ENCODE data around the gene KLF11.

DNA sequence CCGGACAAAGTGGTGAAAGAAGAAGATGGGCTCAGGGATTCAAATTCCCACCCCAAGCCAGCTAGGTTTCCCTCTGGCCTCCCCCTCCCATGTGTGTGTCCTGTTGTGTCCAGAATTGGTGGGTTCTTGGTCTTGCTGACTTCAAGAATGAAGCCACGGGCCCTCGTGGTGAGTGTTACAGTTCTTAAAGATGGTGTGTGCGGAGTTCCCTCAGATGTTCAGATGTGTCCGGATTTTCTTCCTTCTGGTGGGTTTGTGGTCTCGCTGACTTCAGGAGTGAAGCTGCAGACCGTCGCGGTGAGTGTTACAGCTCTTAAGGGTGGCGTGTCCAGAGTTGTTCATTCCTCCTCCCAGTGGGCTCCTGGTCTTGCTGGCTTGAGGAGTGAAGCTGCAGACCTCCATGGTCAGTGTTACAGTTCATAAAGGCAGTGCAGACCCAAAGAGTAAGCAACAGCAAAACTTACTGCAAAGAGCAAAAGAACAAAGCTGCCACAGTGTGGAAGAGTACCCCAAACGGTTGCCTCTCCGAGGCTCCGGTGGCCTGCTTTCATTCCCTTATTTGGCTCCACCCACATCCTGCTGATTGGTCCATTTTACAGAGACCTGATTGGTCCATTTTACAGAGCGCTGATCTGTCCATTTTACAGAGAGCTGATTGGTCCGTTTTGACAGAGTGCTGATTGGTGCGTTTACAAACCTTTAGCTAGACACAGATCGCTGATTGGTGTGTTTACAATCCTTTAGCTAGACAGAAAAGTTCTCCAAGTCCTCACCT is 37.7 kb upstream of the KLF11 start:
- TF ChIP-seq, protein P1, sequence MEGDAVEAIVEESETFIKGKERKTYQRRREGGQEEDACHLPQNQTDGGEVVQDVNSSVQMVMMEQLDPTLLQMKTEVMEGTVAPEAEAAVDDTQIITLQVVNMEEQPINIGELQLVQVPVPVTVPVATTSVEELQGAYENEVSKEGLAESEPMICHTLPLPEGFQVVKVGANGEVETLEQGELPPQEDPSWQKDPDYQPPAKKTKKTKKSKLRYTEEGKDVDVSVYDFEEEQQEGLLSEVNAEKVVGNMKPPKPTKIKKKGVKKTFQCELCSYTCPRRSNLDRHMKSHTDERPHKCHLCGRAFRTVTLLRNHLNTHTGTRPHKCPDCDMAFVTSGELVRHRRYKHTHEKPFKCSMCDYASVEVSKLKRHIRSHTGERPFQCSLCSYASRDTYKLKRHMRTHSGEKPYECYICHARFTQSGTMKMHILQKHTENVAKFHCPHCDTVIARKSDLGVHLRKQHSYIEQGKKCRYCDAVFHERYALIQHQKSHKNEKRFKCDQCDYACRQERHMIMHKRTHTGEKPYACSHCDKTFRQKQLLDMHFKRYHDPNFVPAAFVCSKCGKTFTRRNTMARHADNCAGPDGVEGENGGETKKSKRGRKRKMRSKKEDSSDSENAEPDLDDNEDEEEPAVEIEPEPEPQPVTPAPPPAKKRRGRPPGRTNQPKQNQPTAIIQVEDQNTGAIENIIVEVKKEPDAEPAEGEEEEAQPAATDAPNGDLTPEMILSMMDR (IDR thresholded peaks at IDR 0.05): no peak
- no peak for TF ChIP-seq POLR2A (IDR thresholded peaks at IDR 0.05)

Data from ovary (tissue), 3 donors.